ENCODE data around the gene UPP2.

UPP2 gene

GRCh38 chr2:158143703-158144360 lies 42.2 kb downstream of the UPP2 start:
- ATAC-seq (no peak), DNase-seq (ENCODE audit: low spot score in 2 of 2) (no peak)
- Mint-ChIP-seq H3K27ac (no peak overlapping the region), H3K9me3 (peaks cover 4% of the 10 kb centered on the region), H3K36me3 (no peaks in the 10 kb centered on the region), H3K4me3 (no peak overlapping the region), H3K4me1 (no peaks in the 10 kb centered on the region)

GRCh38 chr2:158144914-158145625 lies 43.4 kb downstream of the UPP2 start:
- Mint-ChIP-seq H3K27ac (no peak overlapping the region), H3K4me1 (no peaks in the 10 kb centered on the region), H3K9me3 (peaks cover 4% of the 10 kb centered on the region), H3K36me3 (no peaks in the 10 kb centered on the region), H3K4me3 (no peak overlapping the region)
- DNase-seq (ENCODE audit: low spot score in 2 of 2) = no peak
- ATAC-seq = no peak

GRCh38 chr2:158153270-158154015 lies 51.8 kb downstream of the UPP2 start:
- DNase-seq (ENCODE audit: low spot score in 2 of 2) (no peak), ATAC-seq (peak; percentile 46)
- Mint-ChIP-seq H3K36me3 (no peaks in the 10 kb centered on the region), H3K9me3 (no peaks in the 10 kb centered on the region), H3K4me1 (no peaks in the 10 kb centered on the region), H3K27ac (no peak overlapping the region), H3K4me3 (no peak overlapping the region)

GRCh38 chr2:158154596-158154995 lies 52.9 kb downstream of the UPP2 start:
- Mint-ChIP-seq H3K9me3 (no peaks in the 10 kb centered on the region), H3K27ac (no peak overlapping the region), H3K4me1 (no peaks in the 10 kb centered on the region), H3K36me3 (no peaks in the 10 kb centered on the region), H3K4me3 (no peak overlapping the region)
- ATAC-seq (peak; percentile 55), DNase-seq (ENCODE audit: low spot score in 2 of 2) (no peak)

- ATAC-seq (no peak), DNase-seq (ENCODE audit: low spot score in 2 of 2) (no peak)
- Mint-ChIP-seq H3K4me1 (no peaks in the 10 kb centered on the region), H3K36me3 (no peaks in the 10 kb centered on the region), H3K4me3 (no peak overlapping the region), H3K9me3 (peaks cover 2% of the 10 kb centered on the region), H3K27ac (no peak overlapping the region)
Measured at GRCh38 chr2:158172719-158173118, 71.0 kb downstream of the UPP2 start.

GRCh38 chr2:158174495-158174894 lies 72.8 kb downstream of the UPP2 start:
- no peaks in the 10 kb centered on the region for H3K36me3 Mint-ChIP-seq
- no peak overlapping the region for H3K4me3 Mint-ChIP-seq
- H3K4me1 Mint-ChIP-seq = no peaks in the 10 kb centered on the region
- DNase-seq (ENCODE audit: low spot score in 2 of 2) (no peak), ATAC-seq (peak; percentile 45)
- H3K9me3 Mint-ChIP-seq = peaks cover 2% of the 10 kb centered on the region
- H3K27ac Mint-ChIP-seq = no peak overlapping the region

- no peaks in the 10 kb centered on the region for H3K36me3 Mint-ChIP-seq
- DNase-seq (ENCODE audit: low spot score in 2 of 2) = no peak
Measured at GRCh38 chr2:158174956-158175355, 73.3 kb downstream of the UPP2 start.

GRCh38 chr2:158178646-158179045 lies 77.0 kb downstream of the UPP2 start:
- H3K27ac Mint-ChIP-seq = no peak overlapping the region
- ATAC-seq (no peak), DNase-seq (ENCODE audit: low spot score in 2 of 2) (no peak)
- H3K4me3 Mint-ChIP-seq = no peak overlapping the region
- H3K36me3 Mint-ChIP-seq = no peaks in the 10 kb centered on the region
- H3K4me1 Mint-ChIP-seq = no peaks in the 10 kb centered on the region
- H3K9me3 Mint-ChIP-seq = no peaks in the 10 kb centered on the region

More at GRCh38 chr2:158174956-158175355, 73.3 kb downstream of the UPP2 start:
- peaks cover 2% of the 10 kb centered on the region for H3K9me3 Mint-ChIP-seq
- no peak overlapping the region for H3K27ac Mint-ChIP-seq
- no peak overlapping the region for H3K4me3 Mint-ChIP-seq
- no peaks in the 10 kb centered on the region for H3K4me1 Mint-ChIP-seq
- peak; percentile 28 for ATAC-seq

- Mint-ChIP-seq H3K9me3 (no peaks in the 10 kb centered on the region), H3K27ac (no peak overlapping the region), H3K4me1 (no peaks in the 10 kb centered on the region), H3K36me3 (no peaks in the 10 kb centered on the region), H3K4me3 (no peak overlapping the region)
- no peak for ATAC-seq
- DNase-seq (ENCODE audit: low spot score in 2 of 2) = no peak
Measured at GRCh38 chr2:158179660-158180059, 78.0 kb downstream of the UPP2 start.

- H3K9me3 Mint-ChIP-seq = no peaks in the 10 kb centered on the region
- H3K4me3 Mint-ChIP-seq = no peak overlapping the region
- H3K27ac Mint-ChIP-seq = no peak overlapping the region
- DNase-seq (ENCODE audit: low spot score in 2 of 2) (no peak), ATAC-seq (no peak)
- no peaks in the 10 kb centered on the region for H3K4me1 Mint-ChIP-seq
- no peaks in the 10 kb centered on the region for H3K36me3 Mint-ChIP-seq
Measured at GRCh38 chr2:158181171-158181570, 79.5 kb downstream of the UPP2 start.

- Mint-ChIP-seq H3K4me3 (no peak overlapping the region), H3K27ac (no peak overlapping the region), H3K9me3 (no peaks in the 10 kb centered on the region), H3K36me3 (no peaks in the 10 kb centered on the region), H3K4me1 (no peaks in the 10 kb centered on the region)
- no peak for DNase-seq (ENCODE audit: low spot score in 2 of 2)
- no peak for ATAC-seq
Measured at GRCh38 chr2:158182676-158183295, 81.1 kb downstream of the UPP2 start.

GRCh38 chr2:158184001-158184400 lies 82.3 kb downstream of the UPP2 start:
- ATAC-seq (no peak), DNase-seq (ENCODE audit: low spot score in 2 of 2) (no peak)
- Mint-ChIP-seq H3K27ac (no peak overlapping the region), H3K9me3 (no peaks in the 10 kb centered on the region), H3K4me1 (no peaks in the 10 kb centered on the region), H3K36me3 (no peaks in the 10 kb centered on the region), H3K4me3 (no peak overlapping the region)

GRCh38 chr2:158184556-158185343 lies 83.1 kb downstream of the UPP2 start:
- Mint-ChIP-seq H3K4me1 (peaks cover 4% of the 10 kb centered on the region), H3K9me3 (no peaks in the 10 kb centered on the region), H3K27ac (no peak overlapping the region), H3K4me3 (no peak overlapping the region), H3K36me3 (no peaks in the 10 kb centered on the region)
- ATAC-seq (no peak), DNase-seq (ENCODE audit: low spot score in 2 of 2) (no peak)

All from stimulated activated effector memory CD8-positive, alpha-beta T cell treated with anti-CD3 and anti-CD28 coated beads, Interleukin-12 subunit alpha, Interleukin-12 subunit beta, amount 100 ng/mL, for 72 hours (primary cell).